HepG2 (cell line): ENCODE data around the gene TRIO. TPM values are rescaled to one million over a fixed set of nuclear protein-coding genes. Genes with fewer than 3 reads are reported as not detected.

Source experiments
- ATAC-seq: fragments of 200-7000 bp; cut with Tn5 transposase; 3 replicates; pipeline ENCODE4 v1.9.1; 2020; ENCODE audit warnings: mild to moderate bottlenecking, moderate library complexity
- BruUV-seq: library from RNA; stranded (reverse); fragments of 400-500 nt; replicated peaks from 2 replicates; lab custom pipeline; 2021; lab: Mats Ljungman, UMichigan
- CTCF ChIA-PET: fragments of 300-600 bp; formaldehyde crosslinking; extraction: SDS; loops from one replicate; lab custom pipeline; 2021; ENCODE audit warnings: low total read pairs, inconsistent platforms, low intra/inter-chr PET ratio; lab: Yijun Ruan, JAX
- POLR2A ChIA-PET: fragments of 350-600 bp; sonication (Branson Sonifier 250); formaldehyde crosslinking; loops from one replicate; lab custom pipeline; 2020; ENCODE audit warnings: antibody characterized with exemption, inconsistent platforms; lab: Yijun Ruan, JAX
- DNase-seq: peaks from one replicate; pipeline ENCODE4 v3.0.0-alpha.2; 2015; ENCODE audit warnings: low spot score
- FAIRE-seq: peaks from 3 replicates; lab custom pipeline; 2011; peaks lifted over from hg19 to GRCh38; lab: Jason Lieb, UNC
- H2AFZ ChIP-seq: one replicate; pipeline ENCODE4 v1.6.1; 2011; ENCODE audit warnings: low read length, inconsistent platforms
- H3K27ac ChIP-seq: fragments of 300-600 bp; 3 replicates; pipeline ENCODE4 v1.8.0; 2011; ENCODE audit warnings: mixed run types, mild to moderate bottlenecking, mixed read lengths, low read length, inconsistent platforms; ENCODE audit not compliant: insufficient read depth; ENCODE audit errors: extremely low read length
- H3K27me3 ChIP-seq, 2 experiments: fragments of 200-600 bp in 1 of 2; 2 replicates in 1 of 2; 3 replicates in 1 of 2; pipeline versions ENCODE4 v1.6.0 to v1.8.0; 2011; ENCODE audit warnings: low read length in 2 of 2, mild to moderate bottlenecking in 2 of 2, moderate library complexity in 2 of 2, inconsistent platforms in 1 of 2; ENCODE audit not compliant: insufficient read depth in 2 of 2, control insufficient read depth in 1 of 2
- H3K36me3 ChIP-seq, 2 experiments: fragments of 200-600 bp in 1 of 2; replicated peaks in 1 of 2; 2 replicates in 1 of 2; 3 replicates in 1 of 2; pipeline versions ENCODE4 v1.5.1 to v1.8.0; 2011; ENCODE audit warnings: low read length in 2 of 2, inconsistent platforms in 1 of 2; ENCODE audit not compliant: insufficient read depth in 2 of 2, control insufficient read depth in 1 of 2
- H3K4me1 ChIP-seq: 2 replicates; pipeline ENCODE4 v1.5.1; 2012; ENCODE audit warnings: low read length, inconsistent platforms; ENCODE audit not compliant: insufficient read depth
- H3K4me2 ChIP-seq: 2 replicates; pipeline ENCODE4 v1.6.0; 2011; ENCODE audit warnings: low read depth, low read length, inconsistent platforms
- H3K4me3 ChIP-seq, 3 experiments: fragments of 200-600 bp in 1 of 3; sonication (generic), shearing (Covaris generic) in 1 of 3; replicated peaks in 1 of 3; 2 replicates each; pipeline ENCODE4 v1.5.1; 2011 to 2016; ENCODE audit warnings: low read length in 3 of 3, inconsistent platforms in 2 of 3, low read depth in 2 of 3, mild to moderate bottlenecking in 2 of 3, control low read depth in 1 of 3, mixed read lengths in 1 of 3; ENCODE audit not compliant: insufficient read depth in 1 of 3
- H3K79me2 ChIP-seq: one replicate; pipeline ENCODE4 v1.6.1; 2011; ENCODE audit warnings: low read length, inconsistent platforms; ENCODE audit not compliant: insufficient read depth
- H3K9ac ChIP-seq: 2 replicates; pipeline ENCODE4 v1.6.0; 2011; ENCODE audit warnings: mild to moderate bottlenecking, low read depth, low read length, inconsistent platforms; ENCODE audit not compliant: insufficient read depth
- H3K9me3 ChIP-seq: 2 replicates; pipeline ENCODE4 v1.5.1; 2012; ENCODE audit warnings: mild to moderate bottlenecking, low read length
- H4K20me1 ChIP-seq: 2 replicates; pipeline ENCODE4 v1.6.0; 2011; ENCODE audit warnings: inconsistent platforms, mild to moderate bottlenecking, low read length, moderate library complexity; ENCODE audit not compliant: insufficient read depth
- CBFB ChIP-seq: sonication (generic); formaldehyde crosslinking; IDR thresholded peaks from 2 replicates; pipeline ENCODE4 v1.4.0; 2020; ENCODE audit warnings: missing genetic modification reagents
- GLI4 ChIP-seq: sonication (generic); formaldehyde crosslinking; IDR thresholded peaks from 2 replicates; pipeline ENCODE4 v1.5.1; 2020; ENCODE audit warnings: missing genetic modification reagents, mild to moderate bottlenecking, moderate library complexity, borderline replicate concordance
- HOXA9 ChIP-seq: sonication (generic); formaldehyde crosslinking; IDR thresholded peaks from 2 replicates; pipeline ENCODE4 v1.8.1; 2022; ENCODE audit warnings: missing genetic modification reagents, mild to moderate bottlenecking, moderate library complexity, borderline replicate concordance
- IRX3 ChIP-seq: sonication (generic); formaldehyde crosslinking; IDR thresholded peaks from 2 replicates; pipeline ENCODE4 v1.8.1; 2023; ENCODE audit warnings: mild to moderate bottlenecking, low read depth, missing genetic modification reagents, borderline replicate concordance
- KDM5B ChIP-seq: sonication (generic); formaldehyde crosslinking; IDR thresholded peaks from 2 replicates; pipeline ENCODE4 v1.4.0; 2020; ENCODE audit warnings: missing genetic modification reagents, mild to moderate bottlenecking, borderline replicate concordance
- KLF6 ChIP-seq: IDR thresholded peaks from 2 replicates; pipeline ENCODE4 v1.8.0; 2016; ENCODE audit warnings: missing biosample characterization, missing genetic modification reagents
- MLLT10 ChIP-seq: sonication (generic); formaldehyde crosslinking; IDR thresholded peaks from 2 replicates; pipeline ENCODE4 v1.4.0; 2020; ENCODE audit warnings: missing genetic modification reagents
- POLR2AphosphoS2 ChIP-seq: IDR thresholded peaks from 2 replicates; pipeline ENCODE4 v1.6.1; 2011; ENCODE audit warnings: low read depth, low read length, improper control_type of control experiment
- SOX6 ChIP-seq, 2 experiments: fragments of 450-650 bp in 1 of 2; sonication (generic) in 1 of 2; formaldehyde crosslinking in 1 of 2; IDR thresholded peaks; 2 replicates each; pipeline versions ENCODE4 v1.4.0 to v1.6.1; 2017 to 2020; ENCODE audit warnings: antibody characterized with exemption in 1 of 2, mild to moderate bottlenecking in 1 of 2, missing genetic modification reagents in 1 of 2
- SRF ChIP-seq: IDR thresholded peaks from 2 replicates; pipeline ENCODE4 v1.6.1; 2011; ENCODE audit warnings: mild to moderate bottlenecking, low read depth, low read length, moderate library complexity
- ZNF280B ChIP-seq: sonication (generic); formaldehyde crosslinking; IDR thresholded peaks from 2 replicates; pipeline ENCODE4 v1.5.0; 2020; ENCODE audit warnings: missing genetic modification reagents, mild to moderate bottlenecking, borderline replicate concordance
- ZNF3 ChIP-seq: IDR thresholded peaks from 2 replicates; pipeline ENCODE4 v1.7.0; 2017; ENCODE audit warnings: inconsistent platforms
- ZNF563 ChIP-seq: sonication (generic); formaldehyde crosslinking; IDR thresholded peaks from 2 replicates; pipeline ENCODE4 v1.8.0; 2022; ENCODE audit warnings: mild to moderate bottlenecking, moderate library complexity, missing genetic modification reagents
- ZNF567 ChIP-seq: sonication (generic); formaldehyde crosslinking; IDR thresholded peaks from 2 replicates; pipeline ENCODE4 v1.8.1; 2023; ENCODE audit warnings: mild to moderate bottlenecking, missing genetic modification reagents, borderline replicate concordance
- WGBS: methylation state at CpG from one replicate; pipeline ENCODE4 v1.1.6; 2017; ENCODE audit warnings: low lambda C conversion rate; 5-methylcytosine and 5-hydroxymethylcytosine counted together
- in situ Hi-C: cut with HindIII; loops from 2 replicates; pipeline ENCODE4 v1.10.0; 2017; ENCODE audit warnings: low pct_unique_long_range_greater_than_20kb; ENCODE audit not compliant: extremely low pct_ligation_motif_present
- intact Hi-C: fragments of 100-400 bp; cut with micrococcal nuclease; formaldehyde crosslinking; loops from one replicate; pipeline ENCODE4 v1.10.0; 2022; ENCODE audit not compliant: unreplicated experiment
- polyA plus RNA-seq, 8 experiments: library from polyadenylated mRNA; depleted of rRNA in 3 of 8; stranded (reverse) in 7 of 8; unstranded in 1 of 8; fragments of >200 nt; fragmentation: Illumina TruSeq in 4 of 8; extraction: Trizol in 4 of 8; gene quantifications; 2 replicates each; pipeline versions ENCODE4 v1.2.1 to v1.2.3, GENCODE V29; 2011 to 2016; ENCODE audit warnings: low read depth in 4 of 8, missing spikeins in 1 of 8, mixed read lengths in 1 of 8; ENCODE audit not compliant: insufficient read depth in 1 of 8
- total RNA-seq, 5 experiments: library from RNA; depleted of rRNA; stranded (reverse); fragments of >200 nt; fragmentation: Illumina TruSeq; extraction: Trizol; gene quantifications; 2 replicates each; pipeline ENCODE4 v1.2.3, GENCODE V29; 2016; ENCODE audit warnings: low read depth in 1 of 5
- TF ChIP-seq, protein P1 (sequence below): sonication (generic); formaldehyde crosslinking; IDR thresholded peaks from 2 replicates; pipeline ENCODE4 v1.5.1; 2020; ENCODE audit warnings: missing genetic modification reagents, mild to moderate bottlenecking, borderline replicate concordance
- TF ChIP-seq, protein P2 (sequence below): sonication (generic); formaldehyde crosslinking; IDR thresholded peaks from 2 replicates; pipeline ENCODE4 v1.8.1; 2022; ENCODE audit warnings: low read depth, mild to moderate bottlenecking, missing genetic modification reagents

The TRIO gene
- total and polyA plus RNA-seq, 2 of the 13 experiments (the other 11 are each of a cell fraction or from before 2014, with no cell fraction given) = 45.2 to 45.9 TPM

GRCh38 chr5:14385019-14385418 lies 241.9 kb downstream of the TRIO start (continued):
- TF ChIP-seq POLR2AphosphoS2 (no peak), IRX3 (no peak), KLF6 (CRISPR knock-in tag) (no peak), MLLT10 (CRISPR knock-in tag) (no peak), HOXA9 (CRISPR knock-in tag) (no peak), ZNF3 (CRISPR knock-in tag) (no peak), SOX6 (IDR thresholded peaks at IDR 0.05) (no peak), SOX6 (CRISPR knock-in tag; IDR thresholded peaks at IDR 0.05) (no peak)

GRCh38 chr5:14386884-14387624 lies 243.9 kb downstream of the TRIO start:
- Histone ChIP-seq H4K20me1 (no peaks in the 10 kb centered on the region), H3K4me2 (no peak overlapping the region), H3K4me1 (no peaks in the 10 kb centered on the region), H3K4me3 (no peak overlapping the region), H3K36me3 (peaks cover 27 to 85% of the 10 kb centered on the region in 2 experiments), H3K9me3 (no peaks in the 10 kb centered on the region), H2AFZ (no peak overlapping the region), H3K79me2 (no peaks in the 10 kb centered on the region), H3K9ac (no peak overlapping the region), H3K27ac (no peak overlapping the region), H3K27me3 (no peaks in the 10 kb centered on the region)
- ATAC-seq (no peak), DNase-seq (no peak), FAIRE-seq (no peak)
- intact Hi-C loops (no loop called here), in situ Hi-C loops (no loop called here)
- no TSS peak for BruUV-seq
- 97% methylated on average over 16 of the region's 16 CpGs for WGBS
- CTCF ChIA-PET = no interaction called here
- POLR2A ChIA-PET = no interaction called here
- TF ChIP-seq GLI4 (no peak), ZNF563 (no peak), ZNF567 (CRISPR knock-in tag) (no peak), CBFB (CRISPR knock-in tag) (no peak), SRF (no peak), KDM5B (CRISPR knock-in tag) (no peak), ZNF280B (CRISPR knock-in tag) (no peak)
- TF ChIP-seq, protein P1, sequence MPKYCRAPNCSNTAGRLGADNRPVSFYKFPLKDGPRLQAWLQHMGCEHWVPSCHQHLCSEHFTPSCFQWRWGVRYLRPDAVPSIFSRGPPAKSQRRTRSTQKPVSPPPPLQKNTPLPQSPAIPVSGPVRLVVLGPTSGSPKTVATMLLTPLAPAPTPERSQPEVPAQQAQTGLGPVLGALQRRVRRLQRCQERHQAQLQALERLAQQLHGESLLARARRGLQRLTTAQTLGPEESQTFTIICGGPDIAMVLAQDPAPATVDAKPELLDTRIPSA (CRISPR knock-in tag) = no peak
- TF ChIP-seq, protein P2, sequence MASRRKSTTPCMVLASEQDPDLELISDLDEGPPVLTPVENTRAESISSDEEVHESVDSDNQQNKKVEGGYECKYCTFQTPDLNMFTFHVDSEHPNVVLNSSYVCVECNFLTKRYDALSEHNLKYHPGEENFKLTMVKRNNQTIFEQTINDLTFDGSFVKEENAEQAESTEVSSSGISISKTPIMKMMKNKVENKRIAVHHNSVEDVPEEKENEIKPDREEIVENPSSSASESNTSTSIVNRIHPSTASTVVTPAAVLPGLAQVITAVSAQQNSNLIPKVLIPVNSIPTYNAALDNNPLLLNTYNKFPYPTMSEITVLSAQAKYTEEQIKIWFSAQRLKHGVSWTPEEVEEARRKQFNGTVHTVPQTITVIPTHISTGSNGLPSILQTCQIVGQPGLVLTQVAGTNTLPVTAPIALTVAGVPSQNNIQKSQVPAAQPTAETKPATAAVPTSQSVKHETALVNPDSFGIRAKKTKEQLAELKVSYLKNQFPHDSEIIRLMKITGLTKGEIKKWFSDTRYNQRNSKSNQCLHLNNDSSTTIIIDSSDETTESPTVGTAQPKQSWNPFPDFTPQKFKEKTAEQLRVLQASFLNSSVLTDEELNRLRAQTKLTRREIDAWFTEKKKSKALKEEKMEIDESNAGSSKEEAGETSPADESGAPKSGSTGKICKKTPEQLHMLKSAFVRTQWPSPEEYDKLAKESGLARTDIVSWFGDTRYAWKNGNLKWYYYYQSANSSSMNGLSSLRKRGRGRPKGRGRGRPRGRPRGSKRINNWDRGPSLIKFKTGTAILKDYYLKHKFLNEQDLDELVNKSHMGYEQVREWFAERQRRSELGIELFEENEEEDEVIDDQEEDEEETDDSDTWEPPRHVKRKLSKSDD = no peak
